Activated CD4-positive, CD25-positive, alpha-beta regulatory T cell treated with anti-CD3 and anti-CD28 coated beads, Interleukin-2, amount 50 U/mL, for 16 hours (primary cell): Measurements from ENCODE around the gene SEMA3G.

Experiments
- DNase-seq: peaks from one replicate; pipeline ENCODE4 v3.0.0-alpha.2; 2020; ENCODE audit warnings: low read depth, low spot score

Gene SEMA3G

DNA sequence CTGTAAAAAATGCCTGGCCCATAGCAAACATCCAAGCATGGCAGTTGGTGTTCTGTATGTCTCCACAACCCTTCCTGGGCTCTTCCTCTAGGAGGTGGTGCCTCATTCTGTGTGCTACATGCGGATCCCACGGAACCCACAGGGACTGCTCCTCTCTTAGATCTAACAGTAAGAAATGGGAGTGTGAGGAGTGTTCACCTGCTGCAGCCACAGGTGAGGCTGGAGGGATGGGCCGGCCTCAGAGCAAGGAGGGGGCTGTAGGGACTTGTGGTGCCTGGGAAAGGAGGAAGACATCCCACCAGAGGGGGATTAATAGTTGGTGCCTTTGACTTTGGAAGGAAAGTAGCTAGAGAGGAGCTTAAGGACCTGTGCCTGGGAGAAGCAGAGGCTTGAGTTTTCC, 22.2 kb downstream of the SEMA3G start:
- no peak for DNase-seq

DNA sequence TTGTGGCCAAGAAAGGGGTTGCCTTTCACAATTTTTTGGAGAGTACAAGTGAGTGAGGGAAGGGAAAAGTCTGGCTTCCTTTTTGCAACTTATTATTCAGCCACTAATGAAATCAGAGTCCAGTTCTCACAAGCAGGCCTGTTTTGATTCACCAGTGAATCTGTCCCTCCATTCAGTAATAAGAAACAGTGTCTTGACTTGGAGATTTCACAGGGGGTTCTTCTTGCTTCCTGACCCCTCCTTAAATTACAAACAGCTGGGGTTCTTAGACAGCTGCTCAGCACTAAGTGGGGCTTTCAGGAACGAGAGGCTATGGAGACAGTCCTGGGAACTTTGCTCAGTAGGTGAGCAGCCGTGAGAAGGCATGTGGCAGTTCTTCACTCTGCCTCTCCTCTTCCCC, 24.5 kb downstream of the SEMA3G start:
- DNase-seq: no peak

DNA sequence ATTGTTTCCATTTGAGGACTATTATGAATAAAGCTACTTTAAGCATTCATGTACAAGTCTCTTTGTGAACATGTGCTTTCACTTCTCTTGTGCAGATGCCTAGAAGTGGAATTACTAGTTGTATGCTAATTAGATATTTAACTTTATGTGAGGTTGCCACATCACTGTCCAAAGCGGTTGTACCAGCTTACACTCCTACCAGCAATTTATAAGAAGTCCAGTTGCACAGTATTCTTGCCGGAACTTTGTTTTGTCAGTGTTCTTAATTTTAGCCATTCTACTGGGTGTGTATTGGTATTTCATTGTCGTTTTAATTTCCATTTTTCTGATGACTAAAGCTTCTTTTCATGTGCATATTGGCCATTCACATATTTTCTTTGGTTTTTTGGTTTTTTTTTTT, 29.1 kb downstream of the SEMA3G start:
- no peak for DNase-seq

DNA sequence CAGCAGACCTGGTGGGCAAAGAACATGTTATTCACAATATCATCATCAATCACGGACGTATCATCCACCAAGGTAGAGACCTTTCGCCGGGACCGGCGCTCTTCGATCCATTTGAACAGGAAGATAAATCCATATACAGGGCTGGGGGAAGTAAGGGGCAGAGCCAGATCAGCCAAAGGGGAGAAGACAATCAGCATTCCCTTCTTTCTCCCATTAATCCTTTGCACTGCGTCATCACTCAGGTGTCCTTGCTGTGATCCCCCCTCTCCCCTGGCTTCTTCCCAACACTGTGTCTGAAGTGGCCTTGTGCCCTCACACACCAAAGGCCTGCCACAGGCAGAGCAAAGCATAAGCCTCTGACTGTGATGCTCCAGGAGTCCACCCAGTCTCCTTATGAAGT, 36.4 kb downstream of the SEMA3G start:
- no peak for DNase-seq

DNA sequence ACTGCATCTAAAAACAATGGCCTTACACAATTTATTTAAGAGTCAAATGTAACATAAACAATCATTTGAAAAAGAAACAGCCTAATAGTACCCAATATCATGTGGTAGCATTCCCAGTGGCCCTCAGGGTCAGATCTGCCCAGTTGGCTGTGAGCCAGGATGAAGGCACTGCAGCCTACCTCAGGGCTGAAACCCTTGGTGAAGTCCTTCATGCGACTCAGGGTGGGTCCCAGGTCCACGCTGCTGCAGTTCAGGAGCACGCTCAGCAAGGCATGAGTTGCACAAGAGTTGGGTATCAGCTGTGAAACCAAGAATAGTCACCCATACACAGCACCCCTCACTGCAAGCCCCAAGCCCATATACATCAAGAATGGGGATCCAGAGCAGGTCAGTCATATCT, 37.1 kb downstream of the SEMA3G start:
- DNase-seq: no peak

DNA sequence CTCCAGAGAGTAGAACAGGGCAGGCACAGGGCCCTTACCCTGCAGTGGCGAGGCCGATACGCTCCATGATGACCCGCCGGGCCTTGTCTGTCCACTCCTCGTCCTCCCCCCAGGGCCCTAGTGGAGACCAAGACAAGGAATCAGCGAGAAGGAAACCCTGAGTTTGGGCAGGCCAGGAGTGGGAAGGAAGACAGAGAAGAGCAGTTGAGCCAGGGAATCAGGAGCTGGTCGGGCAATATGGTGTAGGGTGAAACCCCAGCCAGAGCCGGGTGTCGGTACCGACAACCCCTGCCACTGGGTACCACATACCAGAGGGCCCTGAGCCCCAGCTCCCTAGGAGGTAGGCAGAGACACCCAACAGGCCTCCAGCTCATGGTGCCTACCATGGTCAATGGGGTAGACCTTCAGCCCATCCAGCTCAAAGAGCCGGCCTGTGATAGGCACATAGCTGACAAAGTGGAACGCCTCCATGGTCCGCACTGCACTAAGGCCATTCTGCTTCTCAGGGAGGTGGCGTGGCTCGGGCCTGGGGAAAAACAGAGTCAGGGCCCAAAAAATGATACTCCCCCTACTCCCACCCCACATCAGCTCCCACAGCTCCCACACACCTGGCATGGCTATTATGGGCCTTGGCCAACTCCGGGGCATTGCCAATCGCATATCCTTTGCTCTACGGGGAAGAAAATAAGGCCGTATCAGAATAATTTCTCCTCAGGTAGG, 38.0 kb downstream of the SEMA3G start:
- no peak for DNase-seq

DNA sequence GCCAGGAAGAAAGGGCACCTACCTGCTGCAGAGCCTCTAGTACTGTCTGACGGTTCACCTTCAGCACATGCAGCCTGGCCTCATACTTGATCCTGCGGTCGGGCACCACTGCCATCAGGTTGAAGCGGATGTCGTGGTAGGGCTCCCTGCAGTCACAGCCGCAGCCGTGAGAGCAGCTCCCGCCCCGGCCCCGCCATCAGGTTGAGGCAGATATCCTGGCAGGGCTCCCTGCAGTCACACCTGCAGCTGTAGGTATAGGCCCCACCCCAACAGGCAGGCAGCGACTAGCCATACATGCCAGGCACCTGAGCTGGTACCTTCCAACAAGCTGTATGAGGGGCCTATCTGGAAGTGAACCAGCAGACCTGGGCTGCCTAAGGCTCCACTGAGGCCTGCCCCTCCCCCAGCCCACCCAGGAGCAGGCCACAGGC, 38.7 kb downstream of the SEMA3G start:
- no peak for DNase-seq

DNA sequence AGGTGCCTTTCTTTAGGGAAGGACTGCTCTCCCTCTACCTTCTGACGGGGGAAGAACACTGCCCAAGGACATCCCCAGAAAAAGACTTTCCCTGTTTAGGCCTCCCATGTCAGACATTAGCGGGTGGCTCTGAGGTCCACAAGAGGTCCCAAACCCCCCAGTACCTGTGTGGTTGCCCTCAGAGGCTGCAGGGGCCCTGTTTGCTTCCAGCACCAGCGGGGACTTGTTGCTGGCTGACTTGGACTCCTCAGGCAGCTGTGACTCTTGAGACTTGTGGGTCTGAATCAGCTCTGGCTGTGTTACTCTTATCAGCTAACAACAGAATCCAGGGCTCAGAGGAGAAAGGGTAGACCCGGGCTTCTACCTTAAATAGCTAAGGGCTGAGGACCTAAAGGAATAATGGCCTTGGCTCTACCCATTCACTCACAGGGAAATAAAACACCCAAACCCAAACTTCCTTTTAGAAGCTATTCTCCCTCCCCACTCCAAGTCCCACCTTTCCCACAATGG, 39.2 kb downstream of the SEMA3G start:
- DNase-seq: no peak

DNA sequence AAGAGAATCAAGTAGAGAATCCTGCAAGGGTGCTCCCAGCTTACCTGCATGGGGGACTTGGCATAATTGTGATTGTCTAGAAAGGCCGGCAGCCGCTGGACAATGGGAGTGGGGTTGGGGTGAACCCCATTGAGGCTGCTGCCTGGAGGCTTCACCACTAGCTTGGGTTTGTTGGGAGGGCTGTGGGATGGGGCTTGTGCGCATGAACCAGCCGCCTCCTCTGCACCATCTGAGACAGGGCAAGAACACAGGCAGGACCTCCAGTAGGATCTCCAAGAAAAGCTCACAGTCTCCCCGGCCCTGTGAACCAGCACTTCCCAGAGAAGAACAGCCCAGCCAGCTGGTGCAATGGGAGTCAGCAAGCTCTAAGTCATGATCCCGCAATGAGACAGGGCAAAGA, 39.8 kb downstream of the SEMA3G start:
- no peak for DNase-seq

DNA sequence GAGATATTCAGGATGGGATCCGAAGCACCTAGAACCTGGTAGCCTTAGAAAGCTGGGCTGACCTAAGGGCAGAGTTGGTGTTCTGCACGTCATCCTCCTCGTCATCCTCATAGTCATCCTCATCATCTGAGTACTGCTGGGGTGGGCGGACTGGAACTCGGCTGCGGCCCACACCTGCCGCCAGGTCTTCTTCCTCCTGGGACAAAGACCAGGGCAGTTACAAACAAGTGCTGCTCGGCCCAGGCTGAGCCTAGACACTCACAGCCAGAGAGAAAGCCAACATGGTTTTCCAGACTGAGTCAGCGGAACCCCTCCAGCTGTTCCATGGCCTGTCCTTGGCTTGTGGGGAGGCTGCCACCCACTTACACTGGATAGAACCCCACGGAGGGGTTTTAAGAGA, 40.5 kb downstream of the SEMA3G start:
- DNase-seq: no peak

DNA sequence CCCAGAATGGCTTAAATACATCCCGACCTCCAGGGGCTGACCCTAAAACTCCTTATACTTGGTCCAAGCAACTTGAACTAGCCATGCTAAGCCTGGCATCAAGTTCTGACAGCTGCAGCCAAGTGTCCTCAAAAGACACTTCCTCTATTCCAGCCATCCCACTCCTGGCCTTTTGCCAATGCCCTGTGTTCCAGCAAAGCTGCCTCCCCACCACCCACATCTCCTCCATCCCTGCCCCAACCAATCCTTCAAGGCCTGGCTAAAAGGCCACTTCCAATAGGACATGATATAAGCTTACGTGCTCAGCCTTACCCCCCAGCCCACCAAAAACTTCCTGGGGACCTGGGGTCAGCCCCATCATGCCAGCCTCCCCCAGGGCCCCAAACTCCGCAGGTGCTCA, 40.9 kb downstream of the SEMA3G start:
- no peak for DNase-seq

DNA sequence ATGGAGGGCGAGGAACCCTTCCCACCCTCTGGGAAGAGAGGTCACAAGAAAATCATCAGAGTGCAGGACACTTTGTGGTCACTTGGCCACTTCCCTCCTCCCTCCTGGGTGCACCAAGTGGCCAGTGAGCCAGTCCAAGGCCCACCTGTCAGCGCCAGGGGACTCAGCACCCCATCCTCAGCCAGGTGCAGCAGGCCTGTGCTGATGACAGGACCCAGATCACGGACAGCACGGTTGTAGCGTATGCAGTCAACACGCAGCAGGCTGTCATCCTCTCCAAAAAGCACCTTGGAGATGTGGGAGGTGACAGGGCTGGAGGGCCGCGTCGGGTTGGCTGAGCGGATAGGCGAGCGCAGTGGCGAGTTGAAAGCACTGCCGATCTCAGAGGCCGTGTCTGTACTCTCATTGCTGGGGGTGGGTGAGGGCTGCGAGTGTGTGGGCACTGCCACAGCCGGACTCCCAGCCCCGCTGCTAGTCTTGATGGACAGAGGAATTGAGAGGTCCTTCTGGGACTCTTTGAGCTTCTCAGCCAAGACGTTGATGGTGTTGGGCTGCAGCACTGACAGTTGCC, 41.5 kb downstream of the SEMA3G start:
- DNase-seq: no peak

DNA sequence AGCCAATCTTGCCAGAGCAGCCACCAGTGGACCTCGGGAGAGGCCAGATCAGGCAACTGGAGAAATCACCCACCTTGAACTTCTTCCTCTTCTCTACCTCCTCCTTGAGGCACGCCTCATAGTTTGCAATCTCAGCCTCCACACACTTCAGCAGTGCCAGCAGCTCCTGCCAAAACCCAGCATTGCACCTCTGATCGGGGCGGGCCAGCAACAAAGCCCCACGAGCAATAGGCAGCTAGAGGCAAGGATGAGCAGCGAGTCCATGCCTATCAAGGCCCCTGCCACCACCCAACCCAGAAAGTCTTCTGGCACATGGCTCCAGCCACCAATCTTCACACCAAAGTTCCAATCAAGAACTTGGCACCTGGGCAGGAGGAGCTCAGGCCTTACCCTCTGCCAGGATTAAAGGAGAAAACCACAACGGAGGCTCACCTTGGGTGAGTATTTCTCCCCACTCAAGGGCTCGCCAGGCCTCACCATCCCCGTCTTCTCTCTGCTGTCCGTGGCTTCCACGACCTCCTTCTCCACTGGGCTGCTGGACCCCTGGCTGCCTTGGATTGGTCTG, 42.1 kb downstream of the SEMA3G start:
- no peak for DNase-seq

DNA sequence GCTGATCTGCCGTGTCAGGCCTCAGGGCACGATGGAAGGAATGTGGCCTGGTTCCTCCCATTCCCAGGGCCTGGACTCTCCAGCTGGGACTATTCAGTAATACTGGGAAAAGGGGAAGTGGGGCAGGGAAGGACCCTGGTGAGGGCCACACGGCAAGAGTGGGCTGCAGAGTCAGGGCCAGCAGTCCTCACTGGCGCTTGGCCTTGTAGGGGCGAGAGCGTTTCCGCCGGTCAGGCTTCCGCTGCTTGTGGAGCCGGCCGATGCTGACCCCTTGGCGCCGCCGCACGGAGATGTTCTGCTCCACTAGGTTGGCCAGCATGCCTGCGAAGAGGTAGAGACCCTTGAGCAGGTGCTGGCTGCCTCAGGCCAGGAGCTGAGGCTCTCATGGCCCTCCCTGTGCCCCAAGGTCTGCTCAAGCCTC, 42.8 kb downstream of the SEMA3G start:
- no peak for DNase-seq

DNA sequence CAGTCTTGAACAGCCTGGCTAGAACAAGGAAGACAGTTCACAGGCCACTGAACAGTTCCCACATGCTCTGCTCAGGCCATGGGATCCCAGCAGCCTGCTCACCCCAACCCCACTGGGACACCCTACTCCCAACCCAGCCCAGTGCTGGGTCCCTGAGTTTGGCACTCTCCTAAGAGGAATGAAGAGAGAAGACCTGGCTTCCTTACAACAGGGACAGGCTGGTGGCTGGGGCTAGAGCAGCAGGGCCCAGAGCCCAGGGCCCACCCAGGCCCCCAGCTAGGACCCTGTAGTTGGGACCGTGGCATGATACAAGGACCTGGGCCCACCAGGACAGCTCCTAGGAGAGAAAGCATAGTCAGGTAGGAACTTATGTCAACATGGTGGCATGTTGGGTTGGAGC, 43.4 kb downstream of the SEMA3G start:
- DNase-seq: no peak

DNA sequence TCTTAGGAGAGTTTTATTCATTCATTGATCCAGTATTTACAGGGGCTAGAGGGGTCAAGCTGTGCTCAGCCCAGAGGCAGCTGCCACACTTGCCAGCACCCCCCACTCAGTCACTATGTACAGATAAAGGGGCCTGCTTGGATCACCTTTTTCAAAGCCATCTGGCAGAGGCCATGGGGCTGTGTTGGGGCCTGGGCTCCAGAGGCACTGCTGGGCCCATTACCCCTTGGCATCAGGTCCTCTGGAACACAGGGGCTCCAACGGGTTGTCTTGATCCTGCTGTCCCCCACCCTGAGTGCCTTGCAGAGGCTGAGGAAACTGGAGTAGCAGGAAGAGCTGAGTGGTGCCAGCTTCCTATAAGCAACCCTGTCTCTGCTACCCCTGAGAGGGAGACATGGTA, 43.9 kb downstream of the SEMA3G start:
- no peak for DNase-seq

DNA sequence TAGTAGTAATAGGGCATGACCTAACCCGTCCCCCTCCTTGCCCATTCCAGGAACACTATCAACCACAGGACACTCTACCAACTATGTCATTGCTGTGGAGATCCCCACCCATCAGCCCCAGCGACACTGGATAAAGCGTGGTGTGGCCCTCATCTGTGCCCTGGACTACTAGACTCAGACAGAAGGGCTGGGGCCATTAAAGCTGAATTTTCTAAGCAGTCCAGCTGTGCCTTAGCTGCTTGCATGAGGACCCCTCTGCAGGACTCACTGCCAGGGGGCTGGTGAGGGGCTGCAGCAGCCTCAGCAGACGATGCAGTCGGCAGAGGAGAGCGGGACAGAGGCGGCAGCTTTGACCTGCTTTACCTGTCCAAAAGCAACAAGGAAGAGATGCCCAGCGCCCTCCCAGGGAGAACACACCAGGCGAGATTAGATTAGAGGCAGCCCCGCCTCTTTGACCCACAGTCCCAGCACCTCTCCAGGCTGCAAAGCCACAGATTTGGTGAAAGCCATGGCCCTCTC, 44.6 kb downstream of the SEMA3G start:
- DNase-seq: no peak

DNA sequence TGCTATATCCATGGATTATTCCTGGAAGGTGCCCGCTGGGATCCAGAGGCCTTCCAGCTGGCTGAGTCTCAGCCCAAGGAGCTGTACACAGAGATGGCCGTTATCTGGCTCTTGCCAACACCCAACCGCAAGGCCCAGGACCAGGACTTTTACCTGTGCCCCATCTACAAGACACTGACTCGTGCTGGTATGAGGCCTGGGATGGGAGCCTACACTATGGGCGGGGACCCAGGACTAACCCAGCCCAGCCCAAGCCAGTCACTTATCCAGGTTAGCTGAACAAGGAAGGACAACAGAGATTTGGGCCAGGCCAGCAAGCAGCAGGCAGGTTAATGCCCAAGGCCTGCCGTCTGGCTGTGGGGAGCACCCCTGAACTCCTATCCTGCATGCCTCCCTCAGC, 45.3 kb downstream of the SEMA3G start:
- no peak for DNase-seq

DNA sequence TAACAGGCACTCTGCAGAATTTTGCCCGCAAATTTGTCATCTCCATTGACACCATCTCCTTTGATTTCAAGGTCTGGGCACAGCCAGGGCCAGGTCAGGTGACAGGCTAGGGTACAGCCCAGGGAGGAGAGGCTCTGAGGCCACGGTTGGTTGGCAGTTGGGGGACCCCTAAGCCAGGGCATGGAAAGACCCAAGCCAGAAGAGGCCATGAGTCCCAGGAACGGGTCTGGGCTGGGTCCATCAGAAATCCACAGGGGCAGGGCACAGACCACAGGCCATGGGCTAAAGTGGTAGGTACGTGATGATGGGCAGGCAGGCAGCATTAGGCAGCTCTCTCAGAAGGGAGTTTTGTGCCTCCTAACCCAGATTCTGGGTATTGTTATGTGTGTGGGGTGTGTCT, 45.8 kb downstream of the SEMA3G start:
- DNase-seq: no peak

DNA sequence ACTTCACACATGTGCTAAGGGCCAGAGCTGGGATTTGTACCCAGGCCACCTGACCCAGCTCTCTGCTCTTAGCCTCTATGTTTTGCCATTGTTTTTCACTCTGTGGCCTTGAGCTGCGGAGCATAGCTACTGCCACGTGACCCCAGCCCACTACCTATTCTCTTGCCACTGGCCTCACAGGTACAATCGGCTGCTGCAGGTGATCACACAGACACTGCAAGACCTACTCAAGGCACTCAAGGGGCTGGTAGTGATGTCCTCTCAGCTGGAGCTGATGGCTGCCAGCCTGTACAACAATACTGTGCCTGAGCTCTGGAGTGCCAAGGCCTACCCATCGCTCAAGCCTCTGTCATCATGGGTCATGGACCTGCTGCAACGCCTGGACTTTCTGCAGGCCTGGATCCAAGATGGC, 46.2 kb downstream of the SEMA3G start:
- DNase-seq: no peak

DNA sequence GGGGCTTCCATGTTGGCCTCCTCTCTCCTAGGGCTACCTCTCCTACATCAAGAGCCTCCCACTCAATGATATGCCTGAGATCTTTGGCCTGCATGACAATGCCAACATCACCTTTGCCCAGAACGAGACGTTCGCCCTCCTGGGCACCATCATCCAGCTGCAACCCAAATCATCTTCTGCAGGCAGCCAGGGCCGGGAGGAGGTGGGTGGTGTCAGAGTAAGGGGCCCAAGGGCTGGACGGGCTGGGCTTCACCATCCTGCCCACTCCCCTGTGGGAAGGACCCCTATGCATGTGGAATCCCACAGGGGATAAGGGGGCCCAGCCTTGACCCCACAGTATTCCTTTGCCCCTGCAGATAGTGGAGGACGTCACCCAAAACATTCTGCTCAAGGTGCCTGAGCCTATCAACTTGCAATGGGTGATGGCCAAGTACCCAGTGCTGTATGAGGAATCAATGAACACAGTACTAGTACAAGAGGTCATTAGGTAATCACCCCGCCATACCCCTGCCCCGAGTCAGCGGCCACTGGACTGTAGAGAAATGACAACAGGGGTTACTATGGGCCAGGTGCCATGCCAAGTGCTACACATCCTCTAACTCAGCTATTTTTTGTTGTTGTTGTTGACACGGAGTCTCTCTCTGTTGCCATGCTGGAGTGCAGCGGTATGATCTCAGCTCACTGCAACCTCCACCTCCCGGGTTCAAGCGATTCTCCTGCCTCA, 47.1 kb downstream of the SEMA3G start:
- DNase-seq: no peak

DNA sequence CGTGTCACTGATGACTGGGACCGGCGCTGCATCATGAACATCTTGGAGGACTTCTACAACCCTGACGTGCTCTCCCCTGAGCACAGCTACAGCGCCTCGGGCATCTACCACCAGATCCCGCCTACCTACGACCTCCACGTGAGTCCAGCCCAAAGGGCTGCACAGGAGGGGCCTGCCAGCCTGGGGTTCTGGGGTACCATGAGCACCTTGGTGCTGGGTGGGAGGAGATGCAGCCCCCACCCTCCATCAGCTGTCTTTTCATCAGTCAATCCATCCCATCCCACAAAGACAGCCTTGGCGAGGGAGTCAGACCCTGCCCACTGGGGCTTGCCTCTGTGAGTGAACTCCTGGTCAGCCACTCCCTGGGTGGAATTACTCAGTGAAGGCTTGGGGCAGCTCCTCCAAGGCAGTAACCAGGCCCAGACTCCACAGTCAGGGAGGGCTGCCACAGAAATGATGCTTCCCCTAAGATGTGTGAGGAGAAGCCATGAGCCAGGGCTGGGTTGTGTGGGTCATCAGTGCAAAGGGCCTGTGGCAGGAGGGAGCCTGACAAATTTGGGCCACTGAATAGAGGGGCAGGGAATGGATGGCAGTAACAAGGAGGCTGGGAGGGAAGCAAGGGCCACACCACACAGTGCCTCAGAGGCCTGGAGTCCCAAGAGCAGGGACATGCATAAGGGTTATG, 47.9 kb downstream of the SEMA3G start:
- DNase-seq: no peak
